H1 (cell line): ENCODE data around the gene NR1D2.

Experiments used
- CEBPB ChIP-seq: IDR thresholded peaks from 2 replicates; pipeline ENCODE4 v1.6.1; 2012; ENCODE audit warnings: low read depth, low read length
- POLR2A ChIP-seq, 2 experiments: IDR thresholded peaks; 1 replicate in 1 of 2; 2 replicates in 1 of 2; pipeline ENCODE4 v1.6.1; 2011; ENCODE audit warnings: low read depth in 2 of 2, low read length in 2 of 2, mild to moderate bottlenecking in 2 of 2; ENCODE audit errors: control extremely low read depth in 1 of 2
- POLR2AphosphoS5 ChIP-seq: IDR thresholded peaks from 2 replicates; pipeline ENCODE4 v1.6.1; 2011; ENCODE audit warnings: low read depth, low read length

DNA sequence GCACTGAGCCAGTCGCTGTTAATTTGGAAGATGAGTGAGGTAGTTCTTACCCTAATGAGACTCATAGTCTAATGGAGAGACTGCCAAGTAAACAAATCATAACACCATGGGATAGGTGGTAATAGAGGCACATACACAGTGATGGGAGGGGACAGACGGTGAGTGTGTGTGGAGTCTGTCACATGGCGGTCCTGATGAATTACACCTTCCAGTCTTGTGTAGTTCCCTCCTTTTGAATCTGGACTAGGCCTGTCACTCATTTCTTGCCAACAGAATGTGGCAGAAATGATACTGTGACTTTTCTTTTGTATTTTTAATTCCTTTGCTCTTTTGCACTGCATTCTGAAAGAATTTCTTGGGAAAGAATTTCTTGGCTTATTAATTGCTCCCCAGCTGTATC lies 78.1 kb downstream of the NR1D2 start:
- no peak for TF ChIP-seq POLR2A (IDR thresholded peaks at IDR 0.05; ENCODE audit: control extremely low read depth in 1 of 2, low read depth in 2 of 2, low read length in 2 of 2)
- no peak for TF ChIP-seq POLR2AphosphoS5
- no peak for TF ChIP-seq CEBPB
